Measurements from ENCODE around the gene BMPR1A.

- TF ChIP-seq POLR2A (IDR thresholded peaks at IDR 0.05; ENCODE audit: low read length) = no peak
- no peak for TF ChIP-seq GATA1 (IDR thresholded peaks at IDR 0.05; ENCODE audit: low read depth, low read length)
Measured at GRCh38 chr10:86956848-86957448, 200.5 kb downstream of the BMPR1A start.
